NCI-H1436 treated with DMSO at 0.1 percent for 48 hours (cell line): Measurements from ENCODE around the gene SERPINF2.
"Not testable (repeated sequence)": the region's sequence is repeated elsewhere in the genome, so short reads cannot be mapped to it uniquely, and the experiment has no call there.

ENCODE experiments used
- DNase-seq: peaks from one replicate; lab custom pipeline; 2025; lab: John Stamatoyannopoulos, UW

Gene SERPINF2

DNA sequence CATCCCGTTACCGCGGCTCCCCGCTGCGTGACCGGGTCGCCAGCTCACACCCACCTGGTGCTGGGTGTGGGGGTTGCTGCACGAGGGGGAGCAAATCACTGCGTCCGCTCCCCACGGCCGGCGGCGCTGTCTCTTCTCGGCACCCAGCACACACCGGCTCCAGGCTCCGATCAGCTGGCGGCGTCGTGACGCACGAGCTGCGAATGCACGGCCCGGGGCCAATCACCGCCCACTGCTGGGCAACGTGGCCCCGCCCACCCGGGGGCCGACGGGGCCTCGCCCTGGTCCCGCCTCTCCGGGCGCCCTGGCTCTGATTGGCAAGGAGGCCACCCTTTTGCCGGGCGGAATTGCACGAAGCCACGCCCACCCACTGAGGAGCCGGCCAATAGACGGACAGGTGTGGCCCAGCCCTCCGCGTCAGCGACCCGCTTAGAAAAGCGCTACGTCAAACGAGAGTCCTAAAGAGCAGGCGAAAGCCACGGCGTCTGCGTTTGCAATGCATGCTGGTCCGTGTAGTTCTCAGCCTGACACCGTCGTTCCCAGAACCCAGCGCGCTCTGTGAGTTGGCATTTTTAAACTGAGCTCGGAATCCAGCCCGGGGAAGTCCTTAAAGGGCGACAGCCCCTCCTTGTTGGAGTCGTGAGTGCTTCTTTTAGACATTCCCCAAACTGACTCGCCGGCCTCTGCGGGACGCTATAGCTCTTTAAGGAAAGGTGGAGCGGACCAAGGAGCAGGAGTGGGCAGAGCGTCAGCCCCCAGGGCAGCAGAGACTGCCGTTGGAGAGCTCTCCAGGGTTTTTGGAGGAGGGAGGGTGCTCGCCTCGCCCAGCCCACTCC, 26.4 kb upstream of the SERPINF2 start:
- DNase-seq = peak; percentile 99

DNA sequence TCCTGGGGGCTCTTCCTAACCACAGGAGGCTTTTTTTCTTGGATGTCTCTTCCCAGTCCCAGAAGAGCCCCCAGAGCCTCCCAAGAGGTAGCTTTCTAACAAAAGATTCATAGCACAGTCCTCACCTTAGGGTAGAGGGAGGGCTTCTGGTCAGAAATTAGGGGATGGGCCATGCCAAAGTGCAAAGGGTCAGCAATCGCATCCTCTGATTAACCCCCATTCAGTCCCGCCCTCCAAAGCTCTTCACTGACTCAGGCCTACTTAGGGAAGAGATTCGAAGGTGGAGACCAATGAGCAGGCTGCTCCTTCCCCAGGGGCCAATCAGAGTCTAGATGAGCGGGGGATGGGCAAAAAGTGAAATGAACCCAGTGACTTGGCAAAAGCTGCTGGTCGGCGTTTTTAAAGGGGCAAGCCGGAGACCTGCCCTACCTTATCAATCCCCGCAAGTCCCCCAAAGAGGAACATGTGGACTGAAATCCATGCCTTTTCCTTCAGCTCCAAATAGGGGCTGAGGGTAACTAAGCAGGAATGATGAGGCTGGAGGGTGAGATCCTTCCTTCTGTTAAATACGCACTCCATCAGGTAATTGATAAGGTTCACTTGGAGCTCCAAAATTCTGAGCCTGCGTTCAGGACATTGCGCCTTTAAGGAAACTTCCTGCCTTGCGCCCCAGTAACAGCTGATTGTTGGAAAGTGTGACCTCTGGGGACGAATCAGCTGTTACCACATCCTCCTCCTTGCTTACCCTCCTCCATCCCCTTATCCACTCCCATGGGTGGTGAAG, 25.6 kb upstream of the SERPINF2 start:
- DNase-seq = peak; percentile 94

DNA sequence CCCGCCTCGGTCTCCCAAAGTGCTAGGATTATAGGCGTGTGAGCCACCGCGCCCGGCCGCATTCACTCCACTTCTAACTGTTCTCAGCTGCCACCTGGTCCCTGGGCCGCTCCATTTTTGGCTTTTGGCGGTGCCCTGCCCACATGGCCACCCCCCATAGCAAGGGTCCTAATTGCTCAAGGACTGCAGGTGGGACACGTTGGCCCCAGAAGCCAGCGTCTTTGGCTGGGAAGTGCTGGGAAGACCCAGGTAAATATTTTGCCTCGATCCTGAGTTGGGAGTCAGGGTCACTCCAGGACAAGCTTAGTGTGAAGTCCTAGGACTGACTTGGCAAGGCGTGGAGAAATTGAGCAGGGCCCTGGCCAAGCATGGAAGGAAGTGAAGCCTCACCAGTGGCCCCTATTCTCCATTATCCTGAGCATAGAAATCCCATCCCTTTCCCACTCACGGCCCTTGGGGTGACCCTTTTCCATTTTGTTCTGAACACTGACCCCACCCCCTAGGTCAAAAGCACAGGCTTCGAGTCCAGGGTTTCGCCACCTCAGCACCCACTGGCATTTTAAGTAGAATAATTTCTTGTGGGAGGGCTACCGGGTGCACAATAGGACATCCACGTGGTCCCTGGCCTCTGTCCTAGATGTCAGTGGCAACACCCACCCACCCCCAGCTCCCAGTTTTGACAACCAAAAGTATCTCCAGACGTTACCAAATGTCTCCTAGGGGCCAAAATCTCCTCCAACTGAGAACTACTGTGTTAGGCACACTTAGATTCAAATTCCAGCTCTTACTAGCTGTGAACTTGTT, 24.1 kb upstream of the SERPINF2 start:
- DNase-seq = no peak

DNA sequence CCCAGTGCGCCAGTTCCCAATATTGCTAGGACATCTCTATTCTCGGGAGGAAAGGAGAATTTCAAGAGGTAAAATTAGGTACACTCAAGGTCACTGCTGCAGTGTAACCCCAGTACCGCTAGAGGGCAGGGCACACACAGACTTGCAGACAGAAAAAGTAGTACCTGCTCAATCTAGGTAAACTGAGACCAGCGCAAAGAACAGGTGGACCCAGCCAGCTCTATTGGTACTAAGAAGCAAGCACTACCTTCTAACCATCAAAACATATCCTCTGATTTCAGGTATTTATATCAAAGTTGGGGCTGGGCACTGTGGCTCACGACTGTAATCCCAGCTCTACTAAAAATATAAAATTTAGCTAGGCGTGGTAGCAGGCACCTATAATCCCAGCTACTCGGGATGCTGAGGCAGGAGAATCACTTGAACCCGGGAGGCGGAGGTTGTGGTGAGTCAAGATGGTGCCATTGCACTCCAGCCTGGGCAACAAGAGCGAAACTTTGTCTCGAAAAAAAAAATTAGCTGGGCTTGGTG, 21.8 kb upstream of the SERPINF2 start:
- no peak for DNase-seq

DNA sequence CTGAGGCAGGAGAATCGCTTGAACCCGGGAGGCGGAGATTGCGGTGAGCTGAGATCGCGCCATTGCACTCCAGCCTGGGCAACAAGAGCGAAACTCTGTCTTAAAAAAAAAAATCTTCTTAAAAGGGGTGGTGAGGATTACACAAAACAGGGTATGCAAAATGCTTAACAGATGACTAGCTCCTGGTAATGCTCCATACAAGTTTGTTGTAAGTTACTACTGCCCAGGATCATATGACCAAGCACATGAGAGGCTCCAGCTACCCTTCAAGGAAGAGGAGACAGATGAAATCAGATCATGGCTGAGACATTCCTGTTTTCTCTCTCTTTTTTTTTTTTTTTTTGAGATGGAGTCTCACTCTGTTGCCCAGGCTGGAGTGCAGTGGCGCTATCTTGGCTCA, 20.6 kb upstream of the SERPINF2 start:
- not testable (repeated sequence) for DNase-seq

DNA sequence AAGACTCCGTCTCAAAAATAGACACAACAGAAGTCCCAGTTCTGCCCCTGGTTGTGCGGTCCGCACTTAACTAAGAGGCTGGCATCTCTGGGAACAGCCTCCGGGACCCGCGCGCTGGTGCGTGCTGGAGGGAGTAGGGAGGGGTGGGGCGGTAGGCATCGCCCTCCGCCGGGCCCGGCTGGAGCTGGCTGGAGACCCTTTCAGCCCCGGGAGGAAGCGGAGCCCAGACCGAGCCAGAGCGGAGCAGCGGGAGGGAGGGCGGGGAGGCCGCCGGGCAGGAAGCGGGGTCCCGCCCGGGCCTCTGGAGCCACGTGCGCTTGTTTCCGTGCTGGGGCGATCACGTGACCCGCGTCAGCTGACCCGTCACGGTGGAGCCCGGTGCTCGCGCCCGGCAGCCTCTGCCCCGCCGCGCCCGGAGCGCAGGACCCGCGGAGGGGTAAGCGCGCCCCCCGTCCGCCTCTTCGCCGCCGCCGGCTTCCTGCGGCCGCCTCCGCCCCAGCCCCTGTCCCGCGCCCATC, 18.3 kb upstream of the SERPINF2 start, which contains the start of gene WDR81:
TSS of gene WDR81 (plus strand) at position 354 of the 518 bp plus-strand sequence. CDS start 256 bp downstream, outside the sequence.
- no peak for DNase-seq

DNA sequence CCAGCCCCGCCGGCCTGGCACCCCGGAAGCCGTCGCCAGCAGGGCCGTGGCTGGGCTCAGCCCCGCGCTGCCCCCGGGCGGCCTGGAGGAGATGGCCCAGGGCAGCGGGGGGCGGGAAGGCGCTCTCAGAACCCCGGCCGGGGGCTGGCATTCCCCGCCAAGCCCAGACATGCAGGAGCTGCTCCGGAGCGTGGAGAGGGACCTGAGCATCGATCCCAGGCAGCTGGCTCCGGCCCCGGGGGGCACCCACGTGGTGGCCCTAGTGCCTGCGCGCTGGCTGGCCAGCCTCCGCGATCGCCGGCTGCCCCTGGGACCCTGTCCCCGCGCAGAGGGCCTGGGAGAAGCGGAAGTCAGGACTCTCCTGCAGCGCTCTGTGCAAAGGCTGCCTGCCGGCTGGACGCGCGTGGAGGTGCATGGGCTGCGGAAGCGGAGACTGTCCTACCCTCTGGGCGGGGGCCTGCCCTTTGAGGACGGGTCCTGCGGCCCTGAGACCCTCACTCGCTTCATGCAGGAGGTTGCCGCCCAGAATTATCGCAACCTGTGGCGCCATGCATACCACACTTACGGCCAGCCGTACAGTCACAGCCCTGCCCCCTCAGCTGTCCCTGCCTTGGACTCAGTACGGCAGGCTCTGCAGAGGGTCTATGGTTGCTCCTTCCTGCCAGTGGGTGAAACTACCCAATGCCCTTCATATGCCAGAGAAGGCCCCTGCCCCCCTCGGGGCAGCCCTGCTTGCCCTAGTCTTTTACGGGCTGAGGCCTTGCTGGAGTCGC, 17.6 kb upstream of the SERPINF2 start:
- no peak for DNase-seq

DNA sequence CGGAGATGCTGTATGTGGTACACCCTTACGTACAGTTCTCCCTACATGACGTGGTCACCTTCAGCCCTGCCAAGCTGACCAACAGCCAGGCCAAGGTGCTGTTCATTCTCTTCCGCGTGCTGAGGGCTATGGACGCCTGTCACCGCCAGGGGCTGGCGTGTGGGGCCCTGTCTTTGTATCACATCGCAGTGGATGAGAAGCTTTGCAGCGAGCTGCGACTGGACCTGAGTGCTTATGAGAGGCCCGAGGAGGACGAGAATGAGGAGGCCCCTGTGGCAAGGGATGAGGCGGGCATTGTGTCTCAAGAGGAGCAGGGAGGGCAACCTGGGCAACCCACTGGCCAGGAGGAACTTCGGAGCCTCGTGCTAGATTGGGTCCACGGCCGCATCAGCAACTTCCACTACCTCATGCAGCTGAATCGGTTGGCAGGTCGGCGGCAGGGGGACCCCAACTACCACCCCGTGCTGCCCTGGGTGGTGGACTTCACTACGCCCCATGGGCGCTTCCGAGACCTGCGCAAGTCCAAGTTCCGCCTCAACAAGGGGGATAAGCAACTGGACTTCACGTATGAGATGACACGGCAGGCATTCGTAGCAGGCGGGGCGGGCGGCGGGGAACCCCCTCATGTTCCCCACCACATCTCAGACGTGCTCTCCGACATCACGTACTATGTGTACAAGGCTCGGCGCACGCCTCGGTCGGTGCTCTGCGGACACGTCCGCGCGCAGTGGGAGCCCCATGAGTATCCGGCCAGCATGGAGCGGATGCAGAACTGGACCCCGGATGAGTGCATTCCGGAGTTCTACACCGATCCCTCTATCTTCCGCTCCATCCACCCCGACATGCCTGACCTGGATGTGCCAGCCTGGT, 16.8 kb upstream of the SERPINF2 start:
- DNase-seq = no peak

DNA sequence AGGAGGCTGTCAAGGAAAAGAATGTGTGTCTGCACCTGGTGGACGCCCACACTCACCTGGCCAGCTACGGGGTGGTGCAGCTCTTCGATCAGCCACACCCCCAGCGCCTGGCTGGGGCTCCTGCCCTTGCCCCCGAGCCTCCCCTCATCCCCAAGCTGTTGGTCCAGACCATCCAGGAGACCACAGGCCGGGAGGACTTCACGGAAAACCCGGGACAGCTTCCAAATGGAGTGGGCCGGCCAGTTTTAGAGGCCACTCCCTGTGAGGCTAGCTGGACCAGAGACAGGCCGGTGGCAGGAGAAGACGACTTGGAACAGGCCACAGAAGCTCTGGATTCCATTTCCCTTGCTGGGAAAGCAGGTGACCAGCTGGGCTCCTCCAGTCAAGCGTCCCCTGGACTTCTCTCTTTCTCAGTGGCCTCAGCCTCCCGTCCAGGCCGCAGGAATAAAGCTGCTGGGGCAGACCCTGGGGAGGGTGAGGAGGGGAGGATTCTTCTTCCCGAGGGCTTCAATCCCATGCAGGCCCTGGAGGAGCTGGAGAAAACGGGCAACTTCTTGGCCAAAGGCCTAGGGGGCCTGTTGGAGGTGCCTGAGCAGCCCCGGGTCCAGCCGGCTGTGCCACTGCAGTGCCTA, 15.9 kb upstream of the SERPINF2 start:
- DNase-seq = no peak

DNA sequence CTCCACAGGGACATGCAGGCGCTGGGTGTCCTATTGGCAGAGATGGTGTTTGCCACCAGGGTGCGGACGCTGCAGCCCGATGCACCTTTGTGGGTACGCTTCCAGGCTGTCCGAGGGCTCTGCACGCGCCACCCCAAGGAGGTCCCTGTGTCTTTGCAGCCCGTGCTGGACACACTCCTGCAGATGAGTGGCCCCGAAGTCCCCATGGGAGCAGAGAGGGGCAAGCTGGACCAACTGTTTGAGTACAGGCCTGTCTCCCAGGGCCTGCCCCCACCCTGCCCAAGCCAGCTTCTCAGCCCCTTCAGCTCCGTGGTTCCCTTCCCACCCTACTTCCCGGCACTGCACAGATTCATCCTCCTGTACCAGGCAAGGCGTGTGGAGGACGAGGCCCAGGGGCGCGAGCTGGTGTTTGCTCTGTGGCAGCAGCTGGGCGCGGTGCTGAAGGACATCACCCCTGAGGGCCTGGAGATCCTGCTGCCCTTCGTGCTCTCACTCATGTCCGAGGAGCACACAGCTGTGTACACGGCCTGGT, 15.3 kb upstream of the SERPINF2 start:
- no peak for DNase-seq

DNA sequence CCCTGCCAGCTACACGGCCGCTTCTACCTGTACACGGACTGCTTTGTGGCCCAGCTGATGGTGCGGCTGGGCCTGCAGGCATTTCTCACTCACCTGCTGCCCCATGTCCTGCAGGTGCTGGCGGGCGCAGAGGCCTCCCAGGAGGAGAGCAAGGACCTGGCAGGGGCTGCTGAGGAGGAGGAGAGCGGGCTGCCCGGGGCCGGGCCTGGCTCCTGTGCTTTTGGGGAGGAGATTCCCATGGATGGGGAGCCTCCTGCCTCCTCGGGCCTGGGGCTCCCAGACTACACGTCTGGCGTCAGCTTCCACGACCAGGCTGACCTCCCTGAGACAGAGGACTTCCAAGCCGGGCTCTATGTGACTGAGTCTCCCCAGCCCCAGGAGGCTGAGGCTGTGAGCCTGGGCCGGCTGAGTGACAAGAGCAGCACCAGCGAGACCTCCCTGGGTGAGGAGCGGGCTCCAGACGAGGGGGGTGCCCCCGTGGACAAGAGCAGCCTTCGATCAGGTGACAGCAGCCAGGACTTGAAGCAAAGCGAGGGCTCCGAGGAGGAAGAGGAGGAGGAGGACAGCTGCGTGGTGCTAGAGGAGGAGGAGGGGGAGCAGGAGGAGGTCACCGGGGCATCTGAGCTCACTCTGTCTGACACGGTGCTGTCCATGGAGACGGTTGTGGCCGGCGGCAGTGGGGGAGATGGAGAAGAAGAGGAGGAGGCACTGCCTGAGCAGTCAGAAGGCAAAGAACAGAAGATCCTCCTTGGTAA, 14.6 kb upstream of the SERPINF2 start:
- no peak for DNase-seq

DNA sequence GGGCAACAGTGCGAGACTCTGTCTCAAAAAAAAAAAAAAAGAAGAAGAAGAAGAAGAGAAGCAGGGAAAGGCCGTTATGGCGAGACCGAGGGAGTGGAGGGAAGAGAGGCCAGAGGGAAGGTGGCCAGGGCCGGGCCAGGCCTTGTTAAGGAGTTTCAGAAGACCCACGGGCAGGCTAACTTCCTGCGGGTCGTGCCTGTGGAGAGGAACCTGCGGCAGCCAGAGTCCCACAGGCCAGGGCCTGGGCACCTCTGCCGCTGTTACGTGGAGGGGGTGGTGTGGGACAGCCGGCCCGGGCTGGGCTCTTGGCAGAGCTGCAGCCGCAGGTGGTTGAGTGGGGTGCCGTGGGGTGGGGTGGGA, 12.7 kb upstream of the SERPINF2 start:
- no peak for DNase-seq

DNA sequence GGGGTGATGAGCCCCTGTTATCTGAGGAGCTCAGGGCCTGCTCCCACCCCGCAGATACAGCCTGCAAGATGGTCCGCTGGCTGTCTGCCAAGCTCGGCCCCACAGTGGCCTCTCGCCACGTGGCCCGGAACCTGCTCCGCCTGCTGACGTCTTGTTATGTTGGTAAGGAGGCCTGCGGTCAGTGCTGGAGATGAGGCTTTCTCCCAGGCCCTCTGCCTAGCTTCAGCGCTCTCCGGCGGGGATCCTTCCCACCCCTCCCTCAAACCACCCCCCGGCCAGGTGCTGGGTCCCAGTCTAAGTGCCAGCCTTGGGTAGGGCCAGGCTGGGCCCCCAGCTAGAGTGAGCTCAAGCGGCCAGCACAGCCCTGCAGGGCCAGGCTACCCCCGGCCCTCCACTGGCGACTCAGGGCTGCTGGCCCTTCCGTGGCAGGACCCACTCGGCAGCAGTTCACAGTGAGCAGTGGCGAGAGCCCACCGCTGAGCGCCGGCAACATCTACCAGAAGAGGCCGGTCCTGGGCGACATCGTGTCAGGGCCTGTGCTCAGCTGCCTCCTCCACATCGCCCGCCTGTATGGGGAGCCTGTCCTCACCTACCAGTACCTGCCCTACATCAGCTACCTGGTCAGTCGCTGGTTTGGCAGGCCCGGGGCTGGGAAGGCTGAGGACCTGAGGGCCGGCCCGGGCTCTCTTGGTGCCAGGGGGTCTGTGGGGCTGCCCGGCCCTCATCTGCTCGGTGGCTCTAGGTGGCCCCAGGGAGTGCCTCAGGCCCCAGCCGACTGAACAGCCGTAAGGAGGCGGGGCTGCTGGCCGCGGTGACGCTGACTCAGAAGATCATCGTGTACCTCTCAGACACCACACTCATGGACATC, 12.1 kb upstream of the SERPINF2 start:
- no peak for DNase-seq

DNA sequence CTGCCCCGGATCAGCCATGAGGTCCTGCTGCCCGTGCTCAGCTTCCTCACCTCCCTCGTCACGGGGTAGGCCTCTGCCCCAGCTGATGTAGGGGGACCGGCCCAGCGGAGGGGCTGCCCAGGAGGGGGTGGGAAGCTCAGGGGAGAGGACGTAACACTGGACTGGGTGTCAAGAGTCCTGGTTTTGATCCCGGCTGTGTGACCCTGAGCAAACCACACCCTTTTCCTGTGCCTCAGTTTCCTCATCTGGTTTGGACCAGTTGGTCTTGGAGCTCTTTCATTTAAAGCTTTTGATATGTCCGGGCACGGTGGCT, 11.5 kb upstream of the SERPINF2 start:
- DNase-seq = no peak

DNA sequence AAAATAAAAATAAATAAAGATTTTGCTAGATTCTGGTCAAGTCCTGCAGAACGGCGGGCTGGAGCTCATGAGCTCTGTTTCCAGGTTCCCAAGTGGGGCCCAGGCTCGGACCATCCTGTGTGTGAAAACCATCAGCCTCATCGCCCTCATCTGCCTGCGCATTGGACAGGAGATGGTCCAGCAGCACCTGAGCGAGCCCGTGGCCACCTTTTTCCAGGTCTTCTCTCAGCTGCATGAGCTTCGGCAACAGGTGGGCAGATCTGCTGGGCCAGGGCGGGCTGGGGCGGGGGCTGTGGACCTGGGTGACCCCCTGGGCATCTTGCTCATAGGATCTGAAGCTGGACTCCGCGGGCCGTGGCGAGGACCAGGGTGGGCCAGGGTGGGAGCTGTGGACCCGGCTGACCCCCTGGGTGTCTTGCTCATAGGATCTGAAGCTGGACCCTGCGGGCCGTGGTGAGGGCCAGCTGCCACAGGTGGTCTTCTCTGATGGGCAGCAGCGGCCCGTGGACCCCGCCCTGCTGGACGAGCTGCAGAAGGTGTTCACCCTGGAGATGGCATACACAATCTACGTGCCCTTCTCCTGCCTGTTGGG, 10.3 kb upstream of the SERPINF2 start:
- no peak for DNase-seq

DNA sequence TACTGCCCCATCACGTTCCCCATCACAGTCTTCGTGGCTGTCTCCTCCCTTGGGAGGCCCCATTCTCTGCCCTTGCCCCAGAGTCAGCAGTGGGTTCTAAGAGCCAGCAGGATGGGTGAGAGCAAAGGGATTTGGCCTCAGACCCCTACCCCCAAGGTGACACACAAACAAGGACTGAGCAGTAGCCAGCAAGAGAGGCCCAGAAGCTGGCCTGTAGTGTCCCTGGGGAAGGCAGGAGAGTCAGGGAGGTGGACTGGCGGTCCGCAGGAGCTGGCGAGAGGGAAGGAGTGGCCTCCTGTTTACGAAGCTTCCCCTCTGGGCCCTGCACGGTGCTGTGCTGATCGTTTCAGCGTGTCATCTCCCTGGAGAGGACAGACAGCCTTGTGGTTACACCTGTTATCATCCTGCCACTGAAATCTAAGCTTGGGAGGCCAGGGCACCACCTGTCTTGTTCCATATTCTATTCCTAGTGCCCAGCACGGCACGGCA, 9.8 kb upstream of the SERPINF2 start:
- DNase-seq = no peak

DNA sequence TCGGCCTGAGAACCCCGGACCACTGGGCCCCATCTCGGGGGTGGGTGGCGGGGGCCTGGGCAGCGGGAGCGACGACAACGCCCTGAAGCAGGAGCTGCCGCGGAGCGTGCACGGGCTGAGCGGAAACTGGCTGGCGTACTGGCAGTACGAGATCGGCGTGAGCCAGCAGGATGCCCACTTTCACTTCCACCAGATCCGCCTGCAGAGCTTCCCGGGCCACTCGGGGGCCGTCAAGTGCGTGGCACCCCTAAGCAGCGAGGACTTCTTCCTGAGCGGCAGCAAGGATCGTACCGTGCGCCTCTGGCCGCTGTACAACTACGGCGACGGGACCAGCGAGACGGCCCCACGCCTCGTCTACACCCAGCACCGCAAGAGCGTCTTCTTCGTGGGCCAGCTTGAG, 8.9 kb upstream of the SERPINF2 start:
- DNase-seq = no peak
